Heart right ventricle (tissue), 16 donors: Measurements from ENCODE around the gene RAPGEF2. TPM values are rescaled to one million over a fixed set of nuclear protein-coding genes. Genes with fewer than 3 reads are reported as not detected.

Source experiments
- ATAC-seq, 8 donors: fragments of 200-7000 bp; cut with Tn5 transposase; one replicate each; pipeline ENCODE4 v1.9.1; 2020; ENCODE audit warnings: mild to moderate bottlenecking in 8 of 8, moderate library complexity in 8 of 8, moderate number of reproducible peaks in 1 of 8
- DNase-seq, 2 donors: peaks; one replicate each; pipeline ENCODE4 v3.0.0-alpha.2; 2020
- H3K27ac ChIP-seq, 10 donors: fragments of 200-600 bp; sonication (generic) in 2 of 10; one replicate each; pipeline versions ENCODE4 v1.5.0 to v1.8.0; 2020 to 2022; ENCODE audit warnings: mild to moderate bottlenecking in 3 of 10
- H3K27me3 ChIP-seq, 7 donors: fragments of 200-600 bp; one replicate each; pipeline ENCODE4 v1.8.0; 2021 to 2022; ENCODE audit warnings: mild to moderate bottlenecking in 2 of 7
- H3K36me3 ChIP-seq, 9 donors: fragments of 200-600 bp; sonication (generic) in 1 of 9; one replicate each; pipeline versions ENCODE4 v1.5.0 to v1.8.0; 2020 to 2022; ENCODE audit warnings: mild to moderate bottlenecking in 2 of 9
- H3K4me1 ChIP-seq, 9 donors: fragments of 200-600 bp; sonication (generic) in 1 of 9; one replicate each; pipeline versions ENCODE4 v1.5.0 to v1.8.0; 2020 to 2022; ENCODE audit warnings: mild to moderate bottlenecking in 4 of 9
- H3K4me3 ChIP-seq, 10 donors: fragments of 200-600 bp; sonication (generic) in 2 of 10; one replicate each; pipeline versions ENCODE4 v1.5.0 to v1.8.0; 2020 to 2022; ENCODE audit warnings: mild to moderate bottlenecking in 7 of 10, moderate library complexity in 2 of 10
- H3K9me3 ChIP-seq, 11 donors: fragments of 200-600 bp in 10 of 11; sonication (generic) in 2 of 11; one replicate each; pipeline versions ENCODE4 v1.5.0 to v1.8.0; 2013 to 2022; ENCODE audit warnings: mild to moderate bottlenecking in 2 of 11, control low read depth in 1 of 11, moderate library complexity in 1 of 11
- WGBS, 2 donors: extraction: QIAGEN DNeasy Blood & Tissue Kit; methylation state at CpG; one replicate each; pipeline ENCODE4 v1.1.7; 2013; ENCODE audit warnings: inconsistent platforms in 1 of 2; 5-methylcytosine and 5-hydroxymethylcytosine counted together
- intact Hi-C, 10 donors: fragments of 100-400 bp; cut with DNase I; formaldehyde crosslinking; loops; one replicate each; pipeline versions ENCODE4 v1.11.1 to v1.14.2; 2022
- polyA plus RNA-seq, 2 donors: library from polyadenylated mRNA; stranded (reverse); fragments of 200-250 nt; gene quantifications; one replicate each; pipeline ENCODE4 v1.2.3, GENCODE V29; 2013
- total RNA-seq, 10 donors: library from RNA; stranded (reverse); fragmentation: NEBNext Ultra II Directional in 3 of 10; extraction: Animal tissue kit (Norgen Biotek cat#: 25700) in 3 of 10; gene quantifications; one replicate each; pipeline versions ENCODE4 v1.2.1 to v1.2.4, GENCODE V29; 2021 to 2023
- TF ChIP-seq, protein P1 (sequence below), 9 donors: fragments of 200-600 bp; sonication (generic) in 2 of 9; IDR thresholded peaks; one replicate each; pipeline versions ENCODE4 v1.5.0 to v1.8.0; 2021 to 2022; ENCODE audit warnings: antibody characterized with exemption in 9 of 9, mild to moderate bottlenecking in 5 of 9, moderate library complexity in 1 of 9
- donor health status: Arrhythmogenic right ventricular cardiomyopathy.
- donor health status: ischemic (EF 13 %, LVEDD 7.1; RV severe dilation, severe dysfunction).
- donor health status: healthy with polysubstance abuse.
- donor health status: DM: no; HTN: yes; CAD: no.
- donor health status: DM: no; HTN: no; CAD: no.
- donor health status: ischemic (EF 25% LVEDD 6.9; RV normal size, moderate dysfunction).
- donor health status: ischemic (EF 25% LVEDD 5.7; RV mildly dilated, moderate dysfunction).
- donor health status: healthy.
- donor health status: DM: yes; HTN: yes; CAD: no.
- donor health status: Ischemic cardiomyopathy.
- donor health status: ischemic (EF 35%, LVEDD 5.7; RV mildly dilated, moderate dysfunction).
- donor health status: nonischemic (EF 11% LVEDD 7.7; RV severe dilation, severe dysfunction).
- donor health status: DM: yes; HTN: yes; CAD: no.
- donor health status: PGD.
- donor health status: ischemic (EF 29% LVEDD 5.4; RV normal size, mild dysfunction).
- donor health status: nonischemic (EF 23%, LVEDD 6.1; RV moderate dilation, normal function).

The RAPGEF2 gene
- total and polyA plus RNA-seq, 12 donors: 9.2 to 68.8 (median 53.7) TPM

DNA sequence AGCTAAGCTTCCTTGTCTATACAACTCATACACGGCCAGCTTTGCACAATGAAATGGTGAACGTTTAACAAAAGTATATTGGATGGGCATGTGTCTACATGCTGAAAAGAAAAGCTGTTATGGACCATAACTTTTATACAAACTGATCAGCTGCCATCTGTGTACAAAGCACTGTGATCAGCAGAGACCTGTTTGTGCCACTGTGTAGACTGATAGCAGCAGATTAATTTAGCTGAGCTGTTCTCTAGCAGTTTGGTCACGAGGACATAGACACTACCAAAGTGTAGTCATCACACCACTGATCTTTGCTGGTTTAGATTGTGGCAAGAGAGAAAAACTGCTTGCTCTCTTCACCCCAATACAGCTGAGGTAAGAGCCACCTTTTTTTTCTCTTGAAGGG, 124.5 kb downstream of the RAPGEF2 start:
- H3K4me3 ChIP-seq: peak overlapping the region in 4 of 10 donors; percentile 46 to 57 (median 51)
- no peaks in the 10 kb centered on the region for H3K27me3 ChIP-seq
- DNase-seq: no peak
- intact Hi-C loops: loop anchor here in 1 of 10 donors (10.0 kb wide), 1 partner anchor 107 kb away; no protein-coding TSS in a partner anchor
- peak in 7 of 8 donors; percentile 30 to 74 (median 45) for ATAC-seq
- H3K4me1 ChIP-seq: peaks cover 0 to 74% (median 30%) of the 10 kb centered on the region in 9 donors
- no peaks in the 10 kb centered on the region for H3K36me3 ChIP-seq
- H3K27ac ChIP-seq: peak overlapping the region; percentile 41 to 91 (median 82)
- WGBS, 2 donors: 20 to 41% methylated on average over 3 of the region's 3 CpGs
- TF ChIP-seq, protein P1, sequence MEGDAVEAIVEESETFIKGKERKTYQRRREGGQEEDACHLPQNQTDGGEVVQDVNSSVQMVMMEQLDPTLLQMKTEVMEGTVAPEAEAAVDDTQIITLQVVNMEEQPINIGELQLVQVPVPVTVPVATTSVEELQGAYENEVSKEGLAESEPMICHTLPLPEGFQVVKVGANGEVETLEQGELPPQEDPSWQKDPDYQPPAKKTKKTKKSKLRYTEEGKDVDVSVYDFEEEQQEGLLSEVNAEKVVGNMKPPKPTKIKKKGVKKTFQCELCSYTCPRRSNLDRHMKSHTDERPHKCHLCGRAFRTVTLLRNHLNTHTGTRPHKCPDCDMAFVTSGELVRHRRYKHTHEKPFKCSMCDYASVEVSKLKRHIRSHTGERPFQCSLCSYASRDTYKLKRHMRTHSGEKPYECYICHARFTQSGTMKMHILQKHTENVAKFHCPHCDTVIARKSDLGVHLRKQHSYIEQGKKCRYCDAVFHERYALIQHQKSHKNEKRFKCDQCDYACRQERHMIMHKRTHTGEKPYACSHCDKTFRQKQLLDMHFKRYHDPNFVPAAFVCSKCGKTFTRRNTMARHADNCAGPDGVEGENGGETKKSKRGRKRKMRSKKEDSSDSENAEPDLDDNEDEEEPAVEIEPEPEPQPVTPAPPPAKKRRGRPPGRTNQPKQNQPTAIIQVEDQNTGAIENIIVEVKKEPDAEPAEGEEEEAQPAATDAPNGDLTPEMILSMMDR (IDR thresholded peaks at IDR 0.05): no peak
- peaks cover 0 to 4% (median 0%) of the 10 kb centered on the region in 11 donors for H3K9me3 ChIP-seq

DNA sequence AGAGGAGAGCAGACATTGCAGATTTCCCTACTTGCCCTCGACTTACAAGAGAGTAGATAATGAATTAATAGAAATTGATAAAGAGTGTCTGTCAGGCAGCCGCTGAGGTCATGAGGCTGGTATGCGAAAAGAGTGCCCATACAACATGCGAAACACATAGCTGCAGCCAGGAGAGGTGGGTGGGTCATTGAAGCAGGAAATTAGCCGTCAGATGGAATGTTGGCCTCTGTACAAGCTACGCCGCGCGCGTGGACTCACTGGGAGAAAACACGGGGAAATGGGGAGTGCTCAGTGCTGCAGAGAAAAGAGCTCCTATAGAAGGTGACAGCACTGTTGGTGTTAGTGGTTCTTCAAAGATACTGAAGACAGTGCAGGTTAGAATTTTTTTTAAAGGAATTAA, 125.1 kb downstream of the RAPGEF2 start:
- ATAC-seq: peak; percentile 88 to 94 (median 93)
- H3K4me3 ChIP-seq: peak overlapping the region in 9 of 10 donors; percentile 24 to 57 (median 41)
- H3K9me3 ChIP-seq: peaks cover 0 to 4% (median 0%) of the 10 kb centered on the region in 11 donors
- intact Hi-C loops: loop anchor here in 1 of 10 donors (10.0 kb wide), 1 partner anchor 107 kb away; no protein-coding TSS in a partner anchor
- no peaks in the 10 kb centered on the region for H3K36me3 ChIP-seq
- H3K27me3 ChIP-seq: no peaks in the 10 kb centered on the region
- DNase-seq: peak; percentile 74 to 84
- peaks cover 0 to 74% (median 29%) of the 10 kb centered on the region in 9 donors for H3K4me1 ChIP-seq
- TF ChIP-seq, protein P1 (IDR thresholded peaks at IDR 0.05): peak in 5 of 9 donors; percentile 11 to 46 (median 40)
- 7 to 8% methylated on average over 11 of the region's 11 CpGs for WGBS, 2 donors
- peak overlapping the region; percentile 41 to 91 (median 82) for H3K27ac ChIP-seq

DNA sequence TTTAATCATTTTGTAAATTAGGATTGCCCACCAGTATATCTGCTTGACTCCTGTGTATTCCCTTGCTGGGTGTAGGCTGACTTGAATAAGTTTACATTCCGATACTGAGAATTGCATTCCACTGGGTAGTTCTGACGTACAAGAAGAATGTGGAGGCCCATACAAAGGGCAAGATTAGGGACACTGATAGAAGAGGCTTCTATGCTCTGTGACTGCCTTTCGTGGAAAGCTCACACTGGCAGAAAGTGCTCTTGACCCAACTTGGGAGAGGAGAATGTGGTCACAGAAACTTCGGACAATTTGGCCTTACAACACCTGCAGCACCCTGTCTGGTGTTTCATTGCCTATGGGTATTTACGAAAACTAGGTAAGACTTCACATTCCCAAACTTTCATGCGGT, 126.3 kb downstream of the RAPGEF2 start:
- peaks cover 0 to 7% (median 0%) of the 10 kb centered on the region in 9 donors for H3K36me3 ChIP-seq
- intact Hi-C loops: loop anchor here in 1 of 10 donors (10.0 kb wide), 1 partner anchor 106 kb away; no protein-coding TSS in a partner anchor
- H3K27ac ChIP-seq: peak overlapping the region; percentile 1 to 91 (median 82)
- 17 to 36% methylated on average over 6 of the region's 6 CpGs for WGBS, 2 donors
- peak in 7 of 8 donors; percentile 31 to 71 (median 65) for ATAC-seq
- H3K4me1 ChIP-seq: peaks cover 0 to 76% (median 29%) of the 10 kb centered on the region in 9 donors
- no peaks in the 10 kb centered on the region for H3K27me3 ChIP-seq
- H3K9me3 ChIP-seq: peaks cover 0 to 5% (median 0%) of the 10 kb centered on the region in 11 donors
- peak overlapping the region; percentile 5 to 57 (median 40) for H3K4me3 ChIP-seq
- DNase-seq: no peak
- TF ChIP-seq, protein P1 (IDR thresholded peaks at IDR 0.05): no peak

DNA sequence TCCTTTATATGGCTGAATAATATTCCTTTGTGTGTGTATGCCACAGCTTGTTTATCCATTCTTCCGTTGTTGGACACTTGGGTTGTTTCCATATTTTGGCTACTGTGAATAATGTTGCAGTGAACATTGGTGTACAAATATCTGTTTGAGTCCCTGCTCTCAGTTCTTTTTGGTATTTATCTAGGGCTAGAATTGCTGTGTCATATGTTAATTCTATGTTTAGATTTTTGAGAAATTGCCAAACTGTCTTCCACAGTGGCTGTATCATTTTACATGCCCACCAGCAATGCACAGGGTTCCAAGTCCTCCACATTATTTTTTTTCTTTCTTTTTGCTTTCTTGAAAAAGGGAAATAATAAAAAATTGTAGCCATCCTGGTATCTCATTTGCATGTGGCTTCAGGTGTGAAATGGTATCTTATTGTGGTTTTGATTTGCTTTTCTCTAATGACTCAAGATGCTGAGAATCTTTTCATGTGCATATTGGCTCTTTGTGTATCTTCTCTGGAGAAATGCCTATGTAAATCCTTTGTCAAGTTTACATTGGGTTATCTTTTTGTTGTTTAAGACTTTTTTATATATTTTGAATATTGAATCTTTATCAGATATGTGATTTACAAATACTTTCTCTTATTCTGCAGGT, 129.7 kb downstream of the RAPGEF2 start:
- intact Hi-C loops: no loop called here
- Histone ChIP-seq H3K36me3 (peaks cover 0 to 7% (median 0%) of the 10 kb centered on the region in 9 donors), H3K27ac (peak overlapping the region in 6 of 10 donors; percentile 2 to 88 (median 22)), H3K4me1 (peaks cover 0 to 81% (median 41%) of the 10 kb centered on the region in 9 donors), H3K4me3 (no peak overlapping the region), H3K27me3 (no peaks in the 10 kb centered on the region), H3K9me3 (peaks cover 0 to 9% (median 0%) of the 10 kb centered on the region in 11 donors)
- ATAC-seq (no peak), DNase-seq (no peak)
- TF ChIP-seq, protein P1 (IDR thresholded peaks at IDR 0.05): no peak
- 29 to 51% methylated on average over 1 of the region's 1 CpG for WGBS, 2 donors
